ENCODE data around the gene HMGA1.
A peak's percentile ranks its signal among the peaks of the same experiment; 100 is the strongest.

Gene HMGA1

DNA sequence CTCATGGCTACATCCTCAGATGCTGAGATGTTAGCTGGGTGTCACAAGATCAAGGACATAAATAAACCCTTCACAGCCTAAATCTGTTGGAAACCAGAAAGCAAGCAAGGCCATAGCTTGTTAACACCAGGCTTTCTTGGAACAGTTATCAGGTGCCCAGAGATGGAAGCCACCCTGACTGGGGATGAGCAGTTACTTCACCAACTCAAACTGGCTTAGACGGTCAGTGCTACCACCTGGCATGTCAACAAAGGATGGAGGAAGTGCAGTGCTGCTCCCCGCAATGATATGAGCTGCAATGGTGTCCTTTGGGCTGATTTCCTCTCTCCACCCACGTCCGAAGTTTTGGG, 41.1 kb downstream of the HMGA1 start:
- H3K27ac ChIP-seq (ENCODE audit: low read depth in 2 of 2, low read length in 2 of 2), result no peak overlapping the region
- H3K9ac ChIP-seq (ENCODE audit: low read depth in 1 of 2, low read length in 2 of 2), result no peak overlapping the region
- no peaks in the 10 kb centered on the region for H3K4me1 ChIP-seq (ENCODE audit: control insufficient read depth in 2 of 2, insufficient read depth in 2 of 2, low read length in 2 of 2)
- no peak overlapping the region for H3K4me3 ChIP-seq (ENCODE audit: low read length in 2 of 2)
- H3K36me3 ChIP-seq (ENCODE audit: control insufficient read depth in 2 of 2, insufficient read depth in 2 of 2, low read length in 2 of 2), result no peaks in the 10 kb centered on the region
- no peaks in the 10 kb centered on the region for H3K9me3 ChIP-seq (ENCODE audit: control insufficient read depth in 2 of 2, low read length in 2 of 2)
- no peaks in the 10 kb centered on the region for H3K27me3 ChIP-seq (ENCODE audit: control insufficient read depth in 2 of 2, insufficient read depth in 2 of 2, low read length in 2 of 2)

DNA sequence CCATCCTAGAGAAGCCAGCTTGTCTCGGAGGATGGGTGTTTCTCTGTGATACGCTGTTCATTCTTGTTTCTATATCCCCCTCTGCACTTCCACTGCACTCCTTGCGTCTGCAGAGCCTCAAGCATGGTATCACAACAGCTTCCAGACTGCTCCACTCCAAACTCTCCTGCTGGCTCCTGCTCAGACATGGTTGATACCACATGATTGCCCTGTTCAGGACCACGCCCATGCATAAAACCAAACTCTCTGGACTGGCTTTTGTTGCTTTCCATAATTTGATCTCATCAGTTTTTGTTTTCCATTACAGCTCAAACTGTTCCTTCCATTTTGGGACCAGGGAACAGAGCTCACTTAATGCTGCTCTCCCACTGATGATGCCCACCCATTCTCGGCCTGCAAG, 42.2 kb downstream of the HMGA1 start:
- Histone ChIP-seq H3K9me3 (ENCODE audit: control insufficient read depth in 2 of 2, low read length in 2 of 2) (no peaks in the 10 kb centered on the region), H3K9ac (ENCODE audit: low read depth in 1 of 2, low read length in 2 of 2) (no peak overlapping the region), H3K4me1 (ENCODE audit: control insufficient read depth in 2 of 2, insufficient read depth in 2 of 2, low read length in 2 of 2) (no peaks in the 10 kb centered on the region), H3K27me3 (ENCODE audit: control insufficient read depth in 2 of 2, insufficient read depth in 2 of 2, low read length in 2 of 2) (no peaks in the 10 kb centered on the region), H3K27ac (ENCODE audit: low read depth in 2 of 2, low read length in 2 of 2) (no peak overlapping the region), H3K36me3 (ENCODE audit: control insufficient read depth in 2 of 2, insufficient read depth in 2 of 2, low read length in 2 of 2) (no peaks in the 10 kb centered on the region), H3K4me3 (ENCODE audit: low read length in 2 of 2) (no peak overlapping the region)

DNA sequence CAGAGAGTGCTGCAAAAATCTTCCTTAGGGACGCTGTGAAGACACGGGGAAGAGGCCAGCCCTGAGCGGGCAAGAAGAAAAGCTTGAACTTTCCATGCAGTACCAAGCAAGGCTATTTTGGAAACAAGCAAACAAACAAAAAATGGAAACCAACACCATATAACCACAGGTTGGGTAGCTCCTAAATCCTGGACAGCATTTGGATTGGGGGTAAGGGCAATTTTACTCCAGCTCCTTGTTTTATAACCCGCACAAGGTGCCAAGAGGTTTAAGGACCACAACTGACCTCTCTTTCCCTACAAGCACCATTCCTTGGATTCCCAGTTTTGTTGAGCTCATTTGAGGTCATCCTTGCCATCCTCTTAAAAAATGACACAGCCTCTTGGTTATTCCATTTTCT, 43.5 kb downstream of the HMGA1 start:
- no peaks in the 10 kb centered on the region for H3K27me3 ChIP-seq (ENCODE audit: control insufficient read depth in 2 of 2, insufficient read depth in 2 of 2, low read length in 2 of 2)

DNA sequence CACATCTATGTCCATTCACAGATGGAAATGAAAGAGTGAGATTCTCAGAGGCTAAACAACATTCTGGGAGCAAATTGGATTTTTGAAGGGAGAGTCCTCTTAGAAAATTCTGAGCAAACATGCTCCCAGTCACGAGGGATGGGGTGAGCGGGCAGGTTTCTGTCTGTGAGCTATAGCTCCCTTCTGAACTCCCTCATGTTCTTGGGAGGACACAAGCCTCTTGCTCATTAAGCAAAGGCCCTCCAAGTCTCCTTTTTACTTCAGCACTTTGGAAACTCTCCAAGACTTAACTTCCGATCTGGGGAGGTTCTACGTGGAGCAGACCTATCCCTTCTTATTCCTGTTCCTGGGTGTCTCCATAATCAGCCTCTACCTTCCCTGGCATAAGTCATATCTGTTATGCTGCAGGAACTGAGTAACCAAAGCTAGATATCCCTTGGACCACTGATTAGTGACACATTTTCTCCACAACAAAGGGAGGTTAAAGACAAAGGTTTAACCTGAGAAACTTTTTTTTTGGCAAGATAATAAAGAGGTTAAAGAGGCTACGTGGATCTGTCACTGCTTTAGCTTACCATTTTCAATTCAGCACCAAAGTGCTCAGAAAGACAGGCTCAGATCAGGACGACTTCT, 45.1 kb downstream of the HMGA1 start:
- Histone ChIP-seq H3K27ac (ENCODE audit: low read depth in 2 of 2, low read length in 2 of 2) (no peak overlapping the region), H3K4me3 (ENCODE audit: low read length in 2 of 2) (no peak overlapping the region), H3K4me1 (ENCODE audit: control insufficient read depth in 2 of 2, insufficient read depth in 2 of 2, low read length in 2 of 2) (no peaks in the 10 kb centered on the region)

More for the DNA sequence above, 43.5 kb downstream of the HMGA1 start:
- H3K27ac ChIP-seq (ENCODE audit: low read depth in 2 of 2, low read length in 2 of 2), result no peak overlapping the region
- no peaks in the 10 kb centered on the region for H3K4me1 ChIP-seq (ENCODE audit: control insufficient read depth in 2 of 2, insufficient read depth in 2 of 2, low read length in 2 of 2)
- no peak overlapping the region for H3K4me3 ChIP-seq (ENCODE audit: low read length in 2 of 2)
- no peaks in the 10 kb centered on the region for H3K36me3 ChIP-seq (ENCODE audit: control insufficient read depth in 2 of 2, insufficient read depth in 2 of 2, low read length in 2 of 2)
- H3K9ac ChIP-seq (ENCODE audit: low read depth in 1 of 2, low read length in 2 of 2), result no peak overlapping the region
- no peaks in the 10 kb centered on the region for H3K9me3 ChIP-seq (ENCODE audit: control insufficient read depth in 2 of 2, low read length in 2 of 2)

DNA sequence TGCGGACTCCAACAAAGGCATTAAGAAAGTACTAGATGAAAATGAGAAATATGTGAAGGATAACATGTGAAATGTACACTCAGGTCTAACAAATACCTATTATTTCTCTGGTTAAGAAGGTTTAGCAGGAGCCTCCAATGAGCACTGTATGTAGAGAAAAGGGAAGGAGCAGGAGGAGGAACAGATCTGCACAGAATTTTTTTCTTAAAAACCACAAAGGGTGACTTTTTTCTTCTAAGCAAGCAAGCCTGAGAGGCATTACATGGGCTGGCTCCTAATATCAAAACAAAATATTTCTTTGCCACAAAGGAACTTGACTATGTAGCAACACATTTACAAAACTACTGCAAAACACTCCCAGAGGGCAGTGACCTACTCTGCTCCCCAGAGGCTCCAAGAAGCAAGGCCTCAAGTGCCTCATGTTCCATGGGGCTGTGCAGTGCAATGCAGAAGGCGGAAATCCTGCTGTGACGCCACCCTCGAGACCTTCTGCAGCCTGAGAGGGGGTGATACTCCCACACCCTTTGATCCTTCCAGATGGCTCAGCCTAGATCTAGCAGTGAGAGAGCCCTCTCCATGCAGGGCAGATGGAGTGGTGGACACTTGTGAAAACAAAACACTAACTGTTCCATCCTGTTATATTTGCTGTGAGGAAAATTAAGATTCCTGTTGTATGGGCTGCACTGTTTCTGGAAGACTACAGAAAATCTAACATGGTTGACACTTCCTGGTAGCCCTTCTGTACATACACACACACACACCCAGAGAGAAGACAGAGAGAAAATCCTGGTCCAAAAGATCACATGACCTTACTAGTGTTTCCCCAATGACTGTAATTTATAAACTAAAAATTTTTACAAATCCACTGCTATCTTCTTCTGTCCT, 48.1 kb downstream of the HMGA1 start:
- no peaks in the 10 kb centered on the region for H3K27me3 ChIP-seq (ENCODE audit: control insufficient read depth in 2 of 2, insufficient read depth in 2 of 2, low read length in 2 of 2)
- H3K4me3 ChIP-seq (ENCODE audit: low read length in 2 of 2), result no peak overlapping the region
- H3K9me3 ChIP-seq (ENCODE audit: control insufficient read depth in 2 of 2, low read length in 2 of 2), result no peaks in the 10 kb centered on the region
- H3K4me1 ChIP-seq (ENCODE audit: control insufficient read depth in 2 of 2, insufficient read depth in 2 of 2, low read length in 2 of 2), result peaks cover 0 to 4% of the 10 kb centered on the region in 2 donors
- peak overlapping the region; percentile 0 to 4 for H3K27ac ChIP-seq (ENCODE audit: low read depth in 2 of 2, low read length in 2 of 2)
- no peak overlapping the region for H3K9ac ChIP-seq (ENCODE audit: low read depth in 1 of 2, low read length in 2 of 2)
- H3K36me3 ChIP-seq (ENCODE audit: control insufficient read depth in 2 of 2, insufficient read depth in 2 of 2, low read length in 2 of 2), result peaks cover 0 to 5% of the 10 kb centered on the region in 2 donors

More for the DNA sequence above, 45.1 kb downstream of the HMGA1 start:
- H3K36me3 ChIP-seq (ENCODE audit: control insufficient read depth in 2 of 2, insufficient read depth in 2 of 2, low read length in 2 of 2), result no peaks in the 10 kb centered on the region
- no peaks in the 10 kb centered on the region for H3K9me3 ChIP-seq (ENCODE audit: control insufficient read depth in 2 of 2, low read length in 2 of 2)
- no peak overlapping the region for H3K9ac ChIP-seq (ENCODE audit: low read depth in 1 of 2, low read length in 2 of 2)
- no peaks in the 10 kb centered on the region for H3K27me3 ChIP-seq (ENCODE audit: control insufficient read depth in 2 of 2, insufficient read depth in 2 of 2, low read length in 2 of 2)

DNA sequence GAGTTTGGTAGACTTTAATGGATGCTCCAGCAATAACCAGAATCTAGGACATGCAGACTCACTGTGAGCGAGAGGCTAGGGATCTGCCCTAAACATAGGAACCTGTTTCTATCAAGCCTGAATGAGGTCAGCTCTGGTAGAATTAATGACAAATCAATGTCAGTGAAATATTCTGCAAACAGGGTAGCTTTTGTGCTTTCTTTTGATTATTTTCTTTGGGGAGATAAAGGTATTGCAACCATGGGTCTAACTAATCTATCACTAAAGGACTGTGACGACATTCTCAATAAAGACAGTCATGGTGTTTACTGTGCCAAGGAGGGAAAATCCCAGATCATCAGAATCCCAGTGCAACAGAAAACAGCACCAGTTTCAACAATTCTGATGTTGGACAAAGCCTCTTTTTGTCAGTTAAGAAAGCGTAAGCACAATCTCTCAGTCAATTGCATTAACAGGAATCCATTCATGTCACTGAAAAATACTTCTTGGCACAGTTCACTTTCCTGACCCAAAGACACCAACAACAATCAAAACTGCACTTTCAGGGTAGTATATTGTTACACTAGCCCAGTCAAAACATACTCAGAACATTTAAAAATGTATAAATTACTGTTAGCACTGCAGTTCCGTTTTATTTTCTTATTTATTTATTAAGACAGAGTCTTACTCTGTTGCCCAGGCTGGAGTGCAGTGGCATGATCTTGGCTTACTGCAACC, 48.9 kb downstream of the HMGA1 start:
- H3K27ac ChIP-seq (ENCODE audit: low read depth in 2 of 2, low read length in 2 of 2), result peak overlapping the region in 1 of 2 donors; percentile 0

DNA sequence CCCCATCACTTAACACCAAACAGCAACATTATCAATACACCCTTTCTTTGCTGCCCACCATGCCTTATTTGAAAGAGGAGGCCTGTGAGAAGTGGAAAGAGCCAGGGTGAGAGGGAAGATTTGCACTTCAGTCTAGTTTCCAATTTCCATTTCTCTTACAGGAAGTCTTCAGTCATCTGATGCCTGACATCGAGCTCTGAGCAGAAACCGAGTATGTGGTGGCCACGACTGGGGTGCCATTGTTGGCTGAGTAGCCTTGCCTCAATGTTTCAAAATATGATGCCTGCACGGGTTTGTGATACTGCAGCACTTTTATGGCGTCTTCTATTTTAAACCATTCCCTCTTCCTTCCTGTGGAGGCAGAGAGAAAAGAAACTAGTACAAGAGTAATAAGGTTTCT, 51.9 kb downstream of the HMGA1 start:
- H3K27me3 ChIP-seq (ENCODE audit: control insufficient read depth in 2 of 2, insufficient read depth in 2 of 2, low read length in 2 of 2), result no peaks in the 10 kb centered on the region
- H3K9me3 ChIP-seq (ENCODE audit: control insufficient read depth in 2 of 2, low read length in 2 of 2), result no peaks in the 10 kb centered on the region
- H3K4me1 ChIP-seq (ENCODE audit: control insufficient read depth in 2 of 2, insufficient read depth in 2 of 2, low read length in 2 of 2), result peaks cover 0 to 4% of the 10 kb centered on the region in 2 donors
- H3K4me3 ChIP-seq (ENCODE audit: low read length in 2 of 2), result no peak overlapping the region
- H3K36me3 ChIP-seq (ENCODE audit: control insufficient read depth in 2 of 2, insufficient read depth in 2 of 2, low read length in 2 of 2), result peaks cover 9 to 15% of the 10 kb centered on the region in 2 donors
- no peak overlapping the region for H3K9ac ChIP-seq (ENCODE audit: low read depth in 1 of 2, low read length in 2 of 2)
- no peak overlapping the region for H3K27ac ChIP-seq (ENCODE audit: low read depth in 2 of 2, low read length in 2 of 2)

More for the DNA sequence above, 48.9 kb downstream of the HMGA1 start:
- Histone ChIP-seq H3K36me3 (ENCODE audit: control insufficient read depth in 2 of 2, insufficient read depth in 2 of 2, low read length in 2 of 2) (peaks cover 0 to 5% of the 10 kb centered on the region in 2 donors), H3K4me3 (ENCODE audit: low read length in 2 of 2) (no peak overlapping the region), H3K27me3 (ENCODE audit: control insufficient read depth in 2 of 2, insufficient read depth in 2 of 2, low read length in 2 of 2) (no peaks in the 10 kb centered on the region), H3K4me1 (ENCODE audit: control insufficient read depth in 2 of 2, insufficient read depth in 2 of 2, low read length in 2 of 2) (peaks cover 0 to 4% of the 10 kb centered on the region in 2 donors), H3K9ac (ENCODE audit: low read depth in 1 of 2, low read length in 2 of 2) (no peak overlapping the region), H3K9me3 (ENCODE audit: control insufficient read depth in 2 of 2, low read length in 2 of 2) (no peaks in the 10 kb centered on the region)

DNA sequence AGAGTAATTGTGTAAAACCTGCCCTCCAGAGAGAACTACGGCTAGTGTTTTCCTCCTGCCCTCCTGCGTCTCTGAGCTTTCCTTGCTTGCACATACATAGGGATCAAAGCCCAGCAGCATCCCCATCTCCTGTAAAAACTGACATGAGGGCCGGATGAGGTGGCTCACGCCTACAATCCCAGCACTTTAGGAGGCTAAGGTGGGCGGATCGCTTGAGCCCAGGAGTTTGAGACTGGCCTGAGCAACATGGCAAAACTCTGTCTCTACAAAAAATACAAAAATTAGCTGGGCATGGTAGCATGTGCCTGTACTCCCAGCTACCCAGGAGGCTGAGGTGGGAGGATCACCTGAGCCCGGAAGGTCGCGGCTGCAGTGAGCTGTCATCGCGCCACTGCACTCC, 52.5 kb downstream of the HMGA1 start:
- Histone ChIP-seq H3K9me3 (ENCODE audit: control insufficient read depth in 2 of 2, low read length in 2 of 2) (no peaks in the 10 kb centered on the region), H3K4me3 (ENCODE audit: low read length in 2 of 2) (no peak overlapping the region), H3K36me3 (ENCODE audit: control insufficient read depth in 2 of 2, insufficient read depth in 2 of 2, low read length in 2 of 2) (peaks cover 9 to 19% of the 10 kb centered on the region in 2 donors), H3K4me1 (ENCODE audit: control insufficient read depth in 2 of 2, insufficient read depth in 2 of 2, low read length in 2 of 2) (peaks cover 0 to 4% of the 10 kb centered on the region in 2 donors), H3K9ac (ENCODE audit: low read depth in 1 of 2, low read length in 2 of 2) (no peak overlapping the region), H3K27ac (ENCODE audit: low read depth in 2 of 2, low read length in 2 of 2) (no peak overlapping the region), H3K27me3 (ENCODE audit: control insufficient read depth in 2 of 2, insufficient read depth in 2 of 2, low read length in 2 of 2) (no peaks in the 10 kb centered on the region)

DNA sequence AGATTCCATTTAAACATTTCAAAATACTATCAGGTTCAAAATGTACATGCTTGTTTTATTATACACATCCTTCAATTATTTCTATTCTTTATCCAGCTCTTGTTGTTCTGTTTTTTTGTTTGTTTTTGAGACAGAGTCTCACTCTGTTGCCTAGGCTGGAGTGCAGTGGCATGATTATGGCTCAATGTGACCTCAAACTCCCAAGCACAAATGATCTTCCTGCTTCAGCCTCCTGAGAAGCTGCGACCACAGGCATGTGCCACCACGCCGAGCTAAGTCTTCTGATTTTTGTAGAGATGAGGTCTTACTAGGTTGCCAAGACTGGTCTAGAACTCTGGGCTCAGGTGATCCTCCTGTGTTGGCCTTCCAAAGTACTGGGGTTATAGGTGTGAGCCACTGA, 56.3 kb downstream of the HMGA1 start:
- H3K9ac ChIP-seq (ENCODE audit: low read depth in 1 of 2, low read length in 2 of 2), result no peak overlapping the region
- no peak overlapping the region for H3K27ac ChIP-seq (ENCODE audit: low read depth in 2 of 2, low read length in 2 of 2)
- peaks cover 0 to 4% of the 10 kb centered on the region in 2 donors for H3K4me1 ChIP-seq (ENCODE audit: control insufficient read depth in 2 of 2, insufficient read depth in 2 of 2, low read length in 2 of 2)
- H3K36me3 ChIP-seq (ENCODE audit: control insufficient read depth in 2 of 2, insufficient read depth in 2 of 2, low read length in 2 of 2), result peaks cover 9 to 16% of the 10 kb centered on the region in 2 donors
- no peak overlapping the region for H3K4me3 ChIP-seq (ENCODE audit: low read length in 2 of 2)
- H3K9me3 ChIP-seq (ENCODE audit: control insufficient read depth in 2 of 2, low read length in 2 of 2), result no peaks in the 10 kb centered on the region
- no peaks in the 10 kb centered on the region for H3K27me3 ChIP-seq (ENCODE audit: control insufficient read depth in 2 of 2, insufficient read depth in 2 of 2, low read length in 2 of 2)

DNA sequence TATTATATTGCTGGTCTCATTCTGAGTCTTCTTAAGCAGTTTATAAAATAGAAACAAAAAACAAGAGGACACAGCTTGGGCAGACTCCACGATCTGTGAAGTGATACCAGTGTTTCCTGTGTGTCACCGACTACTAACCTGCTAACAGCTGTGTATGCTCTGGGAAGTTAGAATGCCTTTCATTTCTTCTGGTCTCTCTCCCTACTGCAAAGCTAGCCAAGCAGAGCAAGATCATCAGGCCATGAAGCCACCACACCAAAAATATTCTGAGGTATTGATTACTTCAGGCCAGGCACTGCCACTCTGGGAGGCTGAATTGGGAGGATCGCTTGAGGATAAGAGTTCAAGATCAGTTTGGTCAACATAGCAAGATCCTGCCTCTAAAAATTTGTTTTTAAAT, 59.0 kb downstream of the HMGA1 start:
- Histone ChIP-seq H3K27ac (ENCODE audit: low read depth in 2 of 2, low read length in 2 of 2) (no peak overlapping the region), H3K9ac (ENCODE audit: low read depth in 1 of 2, low read length in 2 of 2) (no peak overlapping the region), H3K27me3 (ENCODE audit: control insufficient read depth in 2 of 2, insufficient read depth in 2 of 2, low read length in 2 of 2) (no peaks in the 10 kb centered on the region), H3K36me3 (ENCODE audit: control insufficient read depth in 2 of 2, insufficient read depth in 2 of 2, low read length in 2 of 2) (peaks cover 9 to 16% of the 10 kb centered on the region in 2 donors), H3K4me3 (ENCODE audit: low read length in 2 of 2) (no peak overlapping the region), H3K9me3 (ENCODE audit: control insufficient read depth in 2 of 2, low read length in 2 of 2) (no peaks in the 10 kb centered on the region), H3K4me1 (ENCODE audit: control insufficient read depth in 2 of 2, insufficient read depth in 2 of 2, low read length in 2 of 2) (peaks cover 0 to 2% of the 10 kb centered on the region in 2 donors)
